Right renal cortex interstitium (tissue), 3 donors: Measurements from ENCODE around the gene MYL3. TPM values are rescaled to one million over a fixed set of nuclear protein-coding genes. Genes with fewer than 3 reads are reported as not detected.

Source experiments
- DNase-seq, 3 donors: peaks; one replicate each; pipeline ENCODE4 v3.0.0-alpha.2; 2013; ENCODE audit warnings: low read depth in 3 of 3, low spot score in 2 of 3
- polyA plus RNA-seq, 3 donors: library from polyadenylated mRNA; unstranded; fragments of 120-200 nt; gene quantifications; one replicate each; pipeline ENCODE4 v1.2.1, GENCODE V29; 2013; ENCODE audit not compliant: insufficient read length in 3 of 3

Gene MYL3
- polyA plus RNA-seq, 3 donors: 21.2 to 23.6 (median 22.2) TPM

DNA sequence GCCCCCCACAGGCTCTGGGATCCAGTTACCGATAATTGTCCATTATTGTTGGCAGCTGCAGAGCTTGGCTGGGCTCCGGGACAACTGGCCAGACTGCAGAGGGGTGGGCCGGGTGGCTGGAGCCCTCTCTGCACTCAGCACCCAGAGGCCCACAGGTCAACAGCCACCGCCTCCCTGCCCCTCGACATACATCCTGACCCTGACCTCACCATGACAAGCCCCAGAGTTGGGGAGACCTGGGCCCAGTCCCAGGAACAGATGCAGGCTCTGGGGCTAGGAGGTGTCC lies 36.7 kb upstream of the MYL3 start:
- DNase-seq: no peak

DNA sequence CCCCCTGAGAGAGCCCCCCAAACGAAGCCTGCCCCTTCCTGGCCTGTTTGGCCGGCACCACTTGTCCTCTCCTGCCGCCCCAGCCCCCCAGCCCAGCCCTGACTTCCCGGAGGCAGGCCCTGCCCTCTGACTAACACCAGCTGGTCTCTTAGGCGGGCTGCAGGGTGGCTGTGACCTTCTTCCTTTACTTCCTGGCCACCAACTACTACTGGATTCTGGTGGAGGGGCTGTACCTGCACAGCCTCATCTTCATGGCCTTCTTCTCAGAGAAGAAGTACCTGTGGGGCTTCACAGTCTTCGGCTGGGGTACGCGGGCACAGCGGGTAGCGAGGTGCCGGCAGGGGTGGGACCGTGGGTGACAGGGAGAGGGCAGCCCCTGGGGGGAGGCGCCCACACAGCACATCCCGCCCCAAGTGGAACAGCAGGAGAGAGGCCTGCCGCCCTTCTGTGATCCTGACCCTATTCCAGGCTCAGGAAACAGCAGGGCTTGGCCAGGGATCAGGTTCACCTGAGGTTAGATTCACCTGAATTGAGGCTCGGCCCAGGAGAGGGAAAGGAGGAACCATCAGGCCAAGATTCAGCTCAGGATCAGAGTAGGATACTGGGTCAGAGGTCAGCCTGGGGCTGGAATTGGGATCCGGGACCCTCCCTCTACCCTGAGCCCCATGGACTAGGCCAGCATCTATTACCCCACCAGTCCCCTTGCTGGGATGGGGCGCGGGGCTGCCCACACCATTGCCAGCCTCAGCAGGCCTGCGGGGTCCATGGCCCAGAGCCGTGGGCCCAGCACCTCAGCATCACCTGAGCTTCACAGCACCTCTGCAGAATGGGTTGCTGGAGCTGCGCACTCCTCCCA lies 36.1 kb upstream of the MYL3 start:
- no peak for DNase-seq

DNA sequence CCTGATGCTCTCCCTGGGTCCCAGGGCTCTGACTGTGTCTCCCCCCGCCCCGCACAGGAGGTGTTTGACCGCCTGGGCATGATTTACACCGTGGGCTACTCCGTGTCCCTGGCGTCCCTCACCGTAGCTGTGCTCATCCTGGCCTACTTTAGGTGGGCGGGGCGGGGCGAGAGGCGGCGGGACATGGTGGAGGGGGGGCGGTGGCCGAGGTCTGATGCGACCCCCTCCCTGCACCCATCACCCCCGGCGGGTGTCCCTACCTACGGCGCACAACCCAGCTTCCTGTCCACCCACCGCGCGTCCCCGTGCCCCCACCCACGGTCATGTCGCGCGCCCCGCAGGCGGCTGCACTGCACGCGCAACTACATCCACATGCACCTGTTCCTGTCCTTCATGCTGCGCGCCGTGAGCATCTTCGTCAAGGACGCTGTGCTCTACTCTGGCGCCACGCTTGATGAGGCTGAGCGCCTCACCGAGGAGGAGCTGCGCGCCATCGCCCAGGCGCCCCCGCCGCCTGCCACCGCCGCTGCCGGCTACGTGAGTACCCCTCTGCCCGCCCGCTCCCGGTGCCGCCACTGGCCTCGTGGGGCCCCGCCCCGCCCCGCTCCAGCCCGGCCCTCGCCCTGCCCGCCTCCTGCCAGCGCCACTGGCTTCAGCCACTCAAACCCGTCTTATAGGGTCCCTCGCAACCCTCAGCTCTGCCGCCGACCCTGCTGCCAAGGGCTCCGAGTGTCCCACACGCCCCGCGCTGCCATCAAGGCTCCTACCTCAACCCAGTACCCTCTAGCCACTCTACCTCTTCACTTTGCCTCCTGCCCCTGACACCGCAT lies 35.3 kb upstream of the MYL3 start:
- no peak for DNase-seq

DNA sequence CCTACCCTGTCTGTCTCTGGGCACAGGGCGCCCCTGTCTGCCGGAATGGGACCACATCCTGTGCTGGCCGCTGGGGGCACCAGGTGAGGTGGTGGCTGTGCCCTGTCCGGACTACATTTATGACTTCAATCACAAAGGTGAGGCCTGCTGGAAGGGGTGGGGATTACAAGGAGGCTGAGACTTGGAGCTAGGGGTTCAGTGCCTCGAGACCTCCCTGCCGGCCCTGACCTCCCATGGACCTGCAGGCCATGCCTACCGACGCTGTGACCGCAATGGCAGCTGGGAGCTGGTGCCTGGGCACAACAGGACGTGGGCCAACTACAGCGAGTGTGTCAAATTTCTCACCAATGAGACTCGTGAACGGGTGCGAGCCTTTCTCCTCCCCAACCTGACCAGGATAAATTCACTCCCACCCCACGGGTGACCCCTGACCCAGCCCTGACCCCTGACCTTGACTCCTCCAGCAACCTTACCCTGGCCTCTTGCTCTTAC lies 34.6 kb upstream of the MYL3 start:
- DNase-seq: no peak

DNA sequence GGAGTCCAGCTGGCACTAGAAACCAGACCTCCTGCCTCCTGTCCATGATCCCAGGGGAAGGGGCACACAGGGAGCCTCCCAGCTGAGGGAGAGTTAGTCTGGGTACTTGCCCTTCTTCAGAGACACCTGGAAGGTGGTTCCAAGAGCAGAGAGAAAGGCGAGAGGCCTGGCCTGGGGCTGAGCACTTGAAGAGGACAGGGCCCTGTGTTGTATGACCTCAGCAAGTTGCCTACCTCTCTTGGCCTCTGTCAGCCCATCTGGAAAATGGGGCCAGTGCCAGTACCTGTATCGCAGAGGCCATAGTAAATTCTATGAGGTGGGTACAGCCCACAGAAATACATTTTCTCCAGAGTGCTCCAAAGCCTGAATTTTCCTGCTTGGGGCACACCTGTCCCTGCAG lies 33.8 kb upstream of the MYL3 start:
- no peak for DNase-seq

DNA sequence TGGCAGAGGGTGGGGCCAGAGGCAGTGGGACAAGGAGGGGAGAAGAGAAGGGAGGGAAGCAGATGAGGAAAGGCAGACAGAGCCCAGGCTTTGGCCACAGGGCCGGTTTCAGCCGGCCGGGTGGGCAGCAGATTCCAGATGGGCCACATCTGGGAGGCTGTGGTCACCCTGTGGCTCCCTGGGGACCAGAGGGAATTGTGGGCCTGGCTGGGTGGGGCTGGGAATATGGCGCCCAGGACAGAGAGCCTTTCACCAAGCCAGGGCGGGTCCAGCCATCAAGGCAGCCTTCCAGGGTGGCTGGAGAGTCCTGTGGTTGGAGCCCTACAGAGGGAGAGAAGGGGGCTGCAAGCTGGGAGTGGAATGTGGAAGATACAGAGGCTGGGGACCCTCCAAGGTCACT lies 33.1 kb upstream of the MYL3 start:
- no peak for DNase-seq

DNA sequence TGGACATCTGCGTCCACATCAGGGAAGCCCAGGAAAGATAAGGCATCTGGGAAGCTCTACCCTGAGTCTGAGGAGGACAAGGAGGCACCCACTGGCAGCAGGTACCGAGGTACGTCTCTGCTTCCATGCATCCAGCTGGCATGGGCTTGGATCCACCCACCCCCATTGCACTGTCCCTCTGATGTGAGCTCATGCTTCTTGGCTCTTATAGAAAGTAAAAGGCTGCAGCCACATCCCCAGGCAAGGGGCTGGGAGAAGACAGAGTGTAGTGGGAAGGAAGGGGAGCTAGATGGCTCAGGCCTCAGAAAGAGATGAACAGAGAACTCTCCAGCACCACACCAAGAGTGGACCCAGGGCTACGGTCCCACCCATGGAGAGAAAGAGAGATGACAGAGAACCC lies 32.5 kb upstream of the MYL3 start:
- DNase-seq: no peak

DNA sequence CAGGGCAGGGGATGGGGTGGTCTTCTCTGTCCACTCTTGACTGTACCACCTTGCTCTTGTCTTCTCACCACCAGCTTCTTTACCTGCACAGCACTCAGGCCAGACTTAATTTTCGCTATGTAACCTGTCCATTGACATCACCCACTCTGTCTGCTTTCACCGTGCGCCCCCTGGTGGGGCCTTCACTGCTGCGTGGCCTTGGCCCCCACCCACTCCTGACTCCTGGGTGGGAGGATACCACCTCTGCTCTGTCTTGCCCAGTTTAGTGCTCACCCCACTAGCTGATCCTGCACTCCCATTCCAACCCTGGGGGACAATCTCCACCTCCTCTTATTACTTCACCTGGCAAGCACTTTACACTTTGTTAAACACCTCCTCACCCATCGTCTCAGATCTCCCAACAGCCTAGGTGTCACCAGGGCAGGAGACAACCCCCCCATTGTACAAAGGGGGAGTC lies 32.0 kb upstream of the MYL3 start:
- DNase-seq: no peak

DNA sequence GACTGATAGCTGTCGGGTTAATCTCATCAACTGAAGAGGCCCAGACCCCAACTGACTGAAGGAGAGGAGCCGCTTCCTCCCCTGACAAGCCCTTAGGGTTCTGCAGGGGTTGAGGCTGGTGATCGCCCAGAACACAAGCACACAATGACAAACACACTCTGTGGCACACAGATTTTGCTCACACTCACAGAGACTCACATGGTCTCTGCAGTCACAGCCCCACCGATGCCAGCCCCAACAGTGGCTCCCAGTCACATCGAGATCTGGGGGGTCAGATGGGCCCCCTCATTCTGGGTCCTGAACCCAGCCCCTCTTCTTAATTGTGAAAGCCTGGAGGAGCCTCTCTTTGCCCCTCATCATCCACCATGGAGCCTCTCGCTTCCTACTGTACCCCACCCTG lies 31.0 kb upstream of the MYL3 start:
- DNase-seq: no peak

DNA sequence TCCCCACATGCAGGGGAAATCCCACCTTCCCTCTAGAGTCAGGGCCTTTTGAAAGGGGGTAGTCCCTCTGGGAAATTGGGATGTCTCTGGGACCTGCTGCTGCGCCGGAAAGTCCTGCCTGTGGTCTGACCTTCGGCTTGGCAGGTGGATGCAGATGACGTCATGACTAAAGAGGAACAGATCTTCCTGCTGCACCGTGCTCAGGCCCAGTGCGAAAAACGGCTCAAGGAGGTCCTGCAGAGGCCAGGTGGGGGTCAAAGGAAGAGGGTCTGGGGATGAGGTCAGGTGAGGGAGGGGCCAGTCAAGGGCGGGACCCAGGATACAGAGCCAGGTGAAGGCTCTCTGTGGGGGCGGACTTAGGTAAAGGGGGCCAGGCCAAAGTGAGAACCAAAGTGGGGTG lies 30.5 kb upstream of the MYL3 start:
- DNase-seq: no peak

DNA sequence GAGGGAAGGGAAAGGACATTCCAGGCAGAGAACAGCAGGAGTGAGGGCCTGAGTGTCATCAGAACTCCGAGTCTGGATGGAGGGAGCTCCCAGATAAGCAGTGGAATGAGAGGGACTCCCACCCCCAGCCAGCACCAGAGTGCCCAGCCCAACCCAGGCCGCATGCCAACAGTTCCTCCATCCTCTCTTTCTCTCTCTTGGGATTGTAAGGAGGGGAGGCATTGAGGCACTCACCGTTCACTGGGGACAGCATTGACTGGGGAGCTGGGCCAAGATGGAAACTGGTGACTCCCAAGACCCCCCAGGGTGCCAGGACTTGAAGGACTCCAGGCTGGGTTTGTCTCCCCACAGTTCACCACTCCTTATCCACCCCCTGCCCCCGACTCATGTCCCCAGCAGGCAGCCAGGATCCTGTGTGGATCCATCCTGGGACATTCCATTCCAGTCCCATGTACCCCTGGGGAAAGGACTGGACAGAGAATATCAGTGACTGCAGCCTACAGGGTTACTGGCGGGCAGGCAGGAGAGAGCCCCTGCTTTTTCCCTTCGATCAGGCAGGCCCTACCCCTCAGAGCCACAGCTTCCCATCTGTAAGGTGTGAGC lies 30.0 kb upstream of the MYL3 start:
- no peak for DNase-seq

DNA sequence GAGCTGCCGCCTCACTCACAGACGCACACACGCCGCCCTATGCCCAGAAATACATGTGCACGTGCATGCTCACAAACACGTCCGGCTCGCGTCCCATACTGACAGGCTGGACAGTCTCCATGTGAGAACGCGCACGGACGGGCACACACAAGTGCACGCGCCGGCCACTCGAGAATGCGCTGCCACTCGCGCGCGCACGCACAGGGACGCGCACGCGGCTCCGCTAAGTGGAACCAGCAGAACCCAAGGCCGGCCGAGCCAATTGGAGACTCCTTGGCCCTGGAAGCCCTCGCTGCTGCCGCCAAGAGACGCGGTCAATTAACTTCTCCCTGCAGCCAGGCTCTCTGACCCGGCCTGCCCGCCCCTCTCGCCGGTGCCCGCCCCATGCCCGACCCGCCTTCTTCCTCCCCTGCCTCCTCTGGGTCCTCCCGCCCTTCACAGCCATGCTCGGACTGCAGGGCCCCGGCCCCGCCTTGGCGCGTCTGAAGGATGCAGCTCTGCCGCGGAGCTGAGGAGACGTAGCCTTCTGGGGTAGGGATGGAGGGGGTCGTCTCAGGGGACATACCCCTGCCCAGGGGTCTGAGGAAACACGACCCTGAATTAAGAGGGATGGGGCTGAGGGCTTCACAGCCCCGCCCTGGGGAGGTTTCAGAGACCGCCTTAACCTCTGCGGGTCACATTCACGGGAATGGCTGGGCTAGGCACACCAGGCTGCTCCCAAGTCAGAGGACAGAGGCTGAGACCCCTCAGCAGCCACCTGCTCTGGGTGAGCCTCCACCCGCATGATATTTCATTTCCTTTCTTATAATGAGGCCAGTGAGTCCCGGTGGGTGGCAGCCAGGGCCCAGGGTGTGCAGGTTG lies 29.3 kb upstream of the MYL3 start:
- no peak for DNase-seq

DNA sequence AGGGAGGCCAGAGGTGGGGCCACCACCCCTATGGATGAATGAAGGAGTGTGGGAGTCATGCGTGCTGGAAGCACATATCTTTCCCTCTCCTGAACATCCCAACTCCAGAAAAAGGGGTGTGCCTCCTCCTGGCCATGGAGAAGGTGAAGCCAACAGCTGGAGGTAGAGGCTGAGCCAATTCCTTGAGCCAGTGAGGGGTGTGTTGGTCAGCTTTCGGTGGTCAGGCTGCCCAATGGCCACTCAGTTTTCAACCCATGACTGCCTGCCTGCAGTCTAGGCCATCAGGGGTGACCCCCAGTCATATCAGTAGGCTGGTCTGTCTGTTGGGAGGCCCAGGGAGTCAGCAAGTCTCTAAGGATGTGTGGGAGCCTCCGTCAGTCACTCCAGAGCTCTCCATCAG lies 27.9 kb upstream of the MYL3 start:
- DNase-seq: no peak

DNA sequence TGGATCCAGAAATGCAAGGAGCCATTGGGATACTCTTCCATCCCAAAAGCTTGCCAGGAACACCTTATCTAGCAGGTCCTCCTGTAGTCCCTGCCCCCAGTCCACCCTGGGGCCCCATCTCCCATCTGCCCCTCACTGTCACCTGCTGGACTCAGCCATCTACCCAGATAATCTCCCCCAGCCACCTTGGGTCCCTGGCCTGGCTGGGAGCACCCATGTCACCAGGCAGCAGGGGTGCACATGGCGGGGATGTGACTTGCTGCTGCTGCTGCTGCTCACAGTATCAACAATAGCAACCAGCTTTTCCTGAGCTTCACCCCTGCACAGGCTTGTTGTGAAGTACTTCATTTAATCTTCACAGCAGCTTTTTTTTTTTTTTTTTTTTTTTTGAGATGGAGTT lies 26.9 kb upstream of the MYL3 start:
- DNase-seq: no peak

DNA sequence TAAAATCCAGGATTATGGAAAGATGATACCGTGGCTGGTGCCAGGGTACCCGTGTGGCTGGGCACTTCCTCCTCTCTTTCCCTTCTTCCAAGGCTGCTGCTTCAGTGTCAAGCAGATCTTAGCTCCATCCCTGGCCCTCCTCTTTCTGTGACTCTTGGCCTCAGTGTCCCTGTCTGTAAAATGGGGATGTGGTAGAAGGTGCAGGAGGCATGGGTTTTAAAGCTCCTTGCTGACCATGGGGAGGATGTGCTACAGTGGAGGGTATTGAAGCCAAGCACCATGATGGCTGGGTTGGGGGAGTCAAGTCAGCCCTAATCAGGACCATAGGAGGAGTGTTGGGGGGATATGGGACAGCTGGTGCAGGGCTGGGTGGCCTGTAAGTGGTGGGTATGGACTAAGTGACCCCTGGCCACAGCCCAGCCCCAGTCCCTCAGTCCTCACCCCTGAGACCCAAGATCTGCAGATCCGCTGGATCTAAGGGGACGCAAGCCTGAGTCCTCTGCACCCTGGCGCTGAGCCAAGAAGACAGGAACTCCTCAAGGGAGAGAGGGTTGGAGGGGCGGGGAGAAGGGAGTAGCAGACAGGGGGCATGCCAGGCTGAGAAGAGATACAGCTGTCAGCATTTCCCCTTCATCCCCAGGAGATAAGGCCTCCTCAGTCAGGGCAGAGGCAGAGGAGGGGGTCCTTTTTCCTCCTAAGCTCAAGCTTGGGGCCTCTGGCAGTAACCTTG lies 26.3 kb upstream of the MYL3 start:
- no peak for DNase-seq

DNA sequence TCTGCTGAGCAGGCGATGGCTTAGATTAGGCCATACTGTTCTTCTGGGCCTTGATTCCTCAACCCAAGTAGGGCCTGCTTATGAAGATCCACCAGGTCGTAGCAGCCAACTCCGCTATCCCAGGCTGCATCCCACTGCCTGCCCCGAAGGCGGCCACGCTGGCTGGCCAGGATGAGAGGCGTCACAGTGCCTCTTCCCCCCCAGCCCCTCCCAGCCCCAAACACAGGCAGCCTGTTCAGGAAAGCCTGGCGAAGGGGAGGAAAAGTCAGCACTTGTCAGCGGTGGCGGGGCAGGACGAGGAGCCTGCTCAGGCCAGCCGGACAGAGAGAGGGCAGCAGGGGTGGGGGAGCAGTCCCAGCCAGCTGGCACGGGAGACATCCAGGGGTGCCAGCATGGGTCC lies 25.5 kb upstream of the MYL3 start:
- DNase-seq: no peak

DNA sequence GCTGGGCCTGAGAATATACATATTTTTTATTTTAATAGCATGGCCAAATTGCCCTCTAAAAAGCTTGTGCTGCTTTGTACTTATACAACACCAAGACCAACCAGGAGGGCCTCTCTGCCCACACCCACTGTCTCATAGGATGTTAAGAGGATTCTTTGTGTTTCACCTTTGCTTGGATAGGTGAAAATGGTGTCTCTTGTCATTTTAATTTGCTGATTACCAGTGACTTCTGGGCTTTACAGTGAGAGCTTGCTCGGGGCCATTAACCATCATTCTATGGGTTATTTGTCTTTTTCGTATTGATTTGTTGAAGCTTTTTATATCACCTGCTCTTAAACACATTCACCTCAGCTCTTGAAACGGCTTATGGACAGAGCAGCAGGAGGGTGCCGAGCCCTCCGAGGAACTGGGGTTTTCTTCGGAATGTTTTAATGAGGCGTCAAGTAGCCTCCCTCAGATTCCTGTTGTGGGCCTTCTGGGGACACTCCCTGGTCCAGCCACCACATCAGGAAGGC lies 24.8 kb upstream of the MYL3 start:
- DNase-seq: no peak

DNA sequence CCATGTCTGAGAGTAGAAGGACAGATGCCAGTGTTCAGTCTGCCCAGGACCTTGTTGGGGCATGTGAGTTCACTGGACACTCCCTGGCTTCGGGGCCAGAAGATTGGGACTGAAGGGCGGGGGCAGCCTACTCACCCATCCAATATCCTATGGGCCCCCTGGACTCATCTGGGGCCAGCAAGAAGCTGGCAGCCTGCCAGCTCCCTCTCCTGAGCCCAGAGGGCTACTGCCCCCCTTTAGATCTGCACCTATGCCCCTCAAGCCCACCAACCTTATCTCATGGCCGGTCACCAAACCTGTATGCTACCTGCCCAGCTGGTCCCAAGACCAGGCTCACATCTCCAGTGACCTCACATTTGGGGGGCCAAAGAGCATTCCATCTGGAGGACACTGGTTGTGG lies 22.4 kb upstream of the MYL3 start:
- no peak for DNase-seq

DNA sequence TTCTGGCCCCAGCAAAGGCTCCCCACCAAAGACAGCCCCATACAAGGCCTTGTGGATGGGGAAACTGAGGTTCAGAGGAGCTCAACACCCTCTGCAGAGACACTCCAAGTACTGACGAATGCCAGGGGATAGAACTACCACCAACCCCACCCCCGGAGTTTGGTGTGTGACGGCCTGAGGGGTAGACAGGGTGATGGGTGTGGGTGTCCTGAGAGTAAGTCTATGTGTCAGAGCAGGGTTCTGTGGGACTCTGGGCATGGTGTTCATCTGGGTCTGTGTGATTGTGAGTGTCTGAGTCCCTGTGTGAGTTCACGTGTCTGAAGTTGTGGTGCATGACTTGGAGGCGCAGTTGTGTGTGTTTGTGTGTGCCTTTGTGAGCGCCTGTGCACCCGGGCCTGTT lies 21.7 kb upstream of the MYL3 start:
- no peak for DNase-seq

DNA sequence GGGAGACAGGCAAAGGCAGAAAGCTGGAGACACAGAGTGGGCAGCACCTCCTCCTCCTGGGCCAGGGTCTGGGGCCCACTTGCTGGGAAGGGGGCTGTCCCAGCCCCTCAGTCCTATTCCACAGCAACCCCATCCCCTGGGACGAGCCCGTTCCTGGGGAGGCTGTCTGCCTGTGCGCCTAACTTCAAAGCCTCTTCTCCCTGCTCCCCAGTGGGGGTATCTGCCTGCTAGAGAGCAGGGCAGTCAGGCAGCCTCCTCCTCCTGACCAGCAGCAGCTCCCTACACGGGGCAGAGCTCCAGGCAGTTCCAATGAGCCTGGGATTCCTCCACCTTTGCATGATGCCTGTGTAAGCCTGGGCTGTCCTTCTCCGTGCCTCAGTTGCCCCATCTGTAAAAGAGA lies 21.2 kb upstream of the MYL3 start:
- DNase-seq: no peak
